ENCODE results near the gene PID1. TPM values are rescaled to one million over a fixed set of nuclear protein-coding genes. Genes with fewer than 3 reads are reported as not detected.

Gene PID1
- polyA plus RNA-seq, 3 donors: 61.8 to 117 (median 62.3) TPM

GRCh38 chr2:229249536-229249935 is 21.6 kb downstream of the PID1 start:
- WGBS (ENCODE audit: insufficient coverage): no CpG with 5 or more reads among the region's 3 CpGs
- peaks cover 0 to 7% (median 5%) of the 10 kb centered on the region in 3 donors for H3K27me3 Mint-ChIP-seq (ENCODE audit: low read depth in 3 of 3)
- no peak overlapping the region for H3K27ac ChIP-seq (ENCODE audit: low read depth in 1 of 2, low read length in 2 of 2)
- DNase-seq: no peak
- H3K4me3 Mint-ChIP-seq: no peak overlapping the region
- no peak overlapping the region for H3K4me2 ChIP-seq (replicated peaks; ENCODE audit: extremely low read depth, low read length, poor library complexity, severe bottlenecking)
- H3K27ac Mint-ChIP-seq: no peak overlapping the region
- no peak overlapping the region for H2AFZ ChIP-seq (ENCODE audit: insufficient read depth, low read depth, low read length, poor library complexity, severe bottlenecking)
- H3K9ac ChIP-seq (ENCODE audit: insufficient read depth, low read length, poor library complexity, severe bottlenecking): no peak overlapping the region
- peaks cover 0 to 2% of the 10 kb centered on the region in 2 donors for H3K27me3 ChIP-seq (ENCODE audit: control insufficient read depth in 2 of 2, insufficient read depth in 2 of 2, low read length in 2 of 2)
- H3K9me3 ChIP-seq (replicated peaks in 1 of 2; ENCODE audit: control insufficient read depth in 1 of 2, insufficient read depth in 1 of 2, low read length in 2 of 2): no peaks in the 10 kb centered on the region
- peaks cover 2% of the 10 kb centered on the region for H3K4me1 Mint-ChIP-seq
- H3K79me2 ChIP-seq (ENCODE audit: insufficient read depth, low read length): no peaks in the 10 kb centered on the region
- peaks cover 20 to 32% of the 10 kb centered on the region in 2 donors for H3K36me3 Mint-ChIP-seq
- peaks cover 0 to 15% of the 10 kb centered on the region in 2 donors for H3K36me3 ChIP-seq (replicated peaks in 1 of 2; ENCODE audit: control insufficient read depth in 1 of 2, insufficient read depth in 2 of 2, low read length in 2 of 2)
- intact Hi-C loops (cut with micrococcal nuclease): no loop called here
- peaks cover 0 to 5% of the 10 kb centered on the region in 2 donors for H3K4me1 ChIP-seq (ENCODE audit: control insufficient read depth in 1 of 2, insufficient read depth in 2 of 2, low read length in 2 of 2)
- TF ChIP-seq CTCF (IDR thresholded peaks at IDR 0.05): no peak
- peaks cover 100% of the 10 kb centered on the region for H4K20me1 ChIP-seq (ENCODE audit: insufficient read depth, low read length)
- no peak overlapping the region for H3K4me3 ChIP-seq (replicated peaks in 1 of 3; ENCODE audit: low read depth in 2 of 3, low read length in 3 of 3)
- H3K9me3 Mint-ChIP-seq: peaks cover 0 to 10% (median 0%) of the 10 kb centered on the region in 7 donors

- no peak overlapping the region for H3K4me3 Mint-ChIP-seq
- peaks cover 99% of the 10 kb centered on the region for H4K20me1 ChIP-seq (ENCODE audit: insufficient read depth, low read length)
- no peak overlapping the region for H2AFZ ChIP-seq (ENCODE audit: insufficient read depth, low read depth, low read length, poor library complexity, severe bottlenecking)
- H3K4me3 ChIP-seq (replicated peaks in 1 of 3; ENCODE audit: low read depth in 2 of 3, low read length in 3 of 3): no peak overlapping the region
- H3K9me3 ChIP-seq (replicated peaks in 1 of 2; ENCODE audit: control insufficient read depth in 1 of 2, insufficient read depth in 1 of 2, low read length in 2 of 2): peaks cover 10 to 21% of the 10 kb centered on the region in 2 donors
- H3K9ac ChIP-seq (ENCODE audit: insufficient read depth, low read length, poor library complexity, severe bottlenecking): no peak overlapping the region
- no peak for DNase-seq
- no peak overlapping the region for H3K4me2 ChIP-seq (replicated peaks; ENCODE audit: extremely low read depth, low read length, poor library complexity, severe bottlenecking)
- peaks cover 15 to 23% of the 10 kb centered on the region in 2 donors for H3K36me3 Mint-ChIP-seq
- no peaks in the 10 kb centered on the region for H3K4me1 ChIP-seq (ENCODE audit: control insufficient read depth in 1 of 2, insufficient read depth in 2 of 2, low read length in 2 of 2)
- TF ChIP-seq CTCF (IDR thresholded peaks at IDR 0.05): no peak
- H3K27me3 Mint-ChIP-seq (ENCODE audit: low read depth in 3 of 3): peaks cover 0 to 11% (median 7%) of the 10 kb centered on the region in 3 donors
- 100% methylated on average over 3 of the region's 3 CpGs for WGBS (ENCODE audit: insufficient coverage)
- peaks cover 10 to 34% (median 13%) of the 10 kb centered on the region in 7 donors for H3K9me3 Mint-ChIP-seq
- H3K27ac ChIP-seq (ENCODE audit: low read depth in 1 of 2, low read length in 2 of 2): no peak overlapping the region
- no peaks in the 10 kb centered on the region for H3K79me2 ChIP-seq (ENCODE audit: insufficient read depth, low read length)
- intact Hi-C loops (cut with micrococcal nuclease): no loop called here
- no peaks in the 10 kb centered on the region for H3K27me3 ChIP-seq (ENCODE audit: control insufficient read depth in 2 of 2, insufficient read depth in 2 of 2, low read length in 2 of 2)
- H3K4me1 Mint-ChIP-seq: no peaks in the 10 kb centered on the region
- peaks cover 0 to 15% of the 10 kb centered on the region in 2 donors for H3K36me3 ChIP-seq (replicated peaks in 1 of 2; ENCODE audit: control insufficient read depth in 1 of 2, insufficient read depth in 2 of 2, low read length in 2 of 2)
- no peak overlapping the region for H3K27ac Mint-ChIP-seq
Observed at GRCh38 chr2:229246334-229246733, 24.8 kb downstream of the PID1 start.
